Liver (tissue), 3 donors: ENCODE measurements around the gene ZNG1F.
"Not testable (repeated sequence)": the region's sequence is repeated elsewhere in the genome, so short reads cannot be mapped to it uniquely, and the experiment has no call there.

ENCODE experiments used
- EGR1 ChIP-seq, 2 donors: IDR thresholded peaks; 2 replicates each; pipeline ENCODE4 v1.6.1; 2016 to 2018; ENCODE audit warnings: antibody characterized with exemption in 2 of 2, low read depth in 2 of 2
- RAD21 ChIP-seq, 2 donors: IDR thresholded peaks; 2 replicates each; pipeline ENCODE4 v1.6.1; 2016; ENCODE audit warnings: antibody characterized with exemption in 2 of 2, mild to moderate bottlenecking in 2 of 2
- TF ChIP-seq, protein P1 (sequence below): fragments of 150-350 bp; IDR thresholded peaks from 2 replicates; pipeline ENCODE4 v1.5.1; 2017; ENCODE audit warnings: improper control_type of control experiment, low read depth, low read length; ENCODE audit not compliant: missing input control
- TF ChIP-seq, protein P2 (sequence below): IDR thresholded peaks from 2 replicates; pipeline ENCODE4 v1.6.1; 2016; ENCODE audit warnings: antibody characterized with exemption
- donor health status: healthy.
- donor health status: healthy.

DNA sequence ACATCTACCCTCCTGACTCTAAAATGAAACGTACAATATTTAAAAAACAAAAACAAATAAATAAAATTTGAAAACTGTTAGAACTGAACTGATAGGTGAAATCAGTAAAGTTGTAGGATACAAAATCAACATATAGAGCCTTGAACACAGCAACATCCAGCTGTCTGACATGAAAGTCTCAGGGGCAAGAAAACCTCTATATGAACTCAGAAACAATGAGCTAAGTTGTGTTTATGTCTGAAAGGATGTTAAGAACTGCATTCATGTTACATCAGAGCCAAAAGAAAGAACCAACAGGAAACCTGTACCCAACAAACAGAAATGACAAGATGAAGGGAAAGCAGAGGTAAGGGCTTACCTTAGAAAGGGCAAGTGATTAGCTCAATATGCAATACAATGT, 102.4 kb downstream of the ZNG1F start:
- TF ChIP-seq, protein P1, sequence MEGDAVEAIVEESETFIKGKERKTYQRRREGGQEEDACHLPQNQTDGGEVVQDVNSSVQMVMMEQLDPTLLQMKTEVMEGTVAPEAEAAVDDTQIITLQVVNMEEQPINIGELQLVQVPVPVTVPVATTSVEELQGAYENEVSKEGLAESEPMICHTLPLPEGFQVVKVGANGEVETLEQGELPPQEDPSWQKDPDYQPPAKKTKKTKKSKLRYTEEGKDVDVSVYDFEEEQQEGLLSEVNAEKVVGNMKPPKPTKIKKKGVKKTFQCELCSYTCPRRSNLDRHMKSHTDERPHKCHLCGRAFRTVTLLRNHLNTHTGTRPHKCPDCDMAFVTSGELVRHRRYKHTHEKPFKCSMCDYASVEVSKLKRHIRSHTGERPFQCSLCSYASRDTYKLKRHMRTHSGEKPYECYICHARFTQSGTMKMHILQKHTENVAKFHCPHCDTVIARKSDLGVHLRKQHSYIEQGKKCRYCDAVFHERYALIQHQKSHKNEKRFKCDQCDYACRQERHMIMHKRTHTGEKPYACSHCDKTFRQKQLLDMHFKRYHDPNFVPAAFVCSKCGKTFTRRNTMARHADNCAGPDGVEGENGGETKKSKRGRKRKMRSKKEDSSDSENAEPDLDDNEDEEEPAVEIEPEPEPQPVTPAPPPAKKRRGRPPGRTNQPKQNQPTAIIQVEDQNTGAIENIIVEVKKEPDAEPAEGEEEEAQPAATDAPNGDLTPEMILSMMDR, result not testable (repeated sequence)
- TF ChIP-seq RAD21 (IDR thresholded peaks at IDR 0.05); EGR1 (IDR thresholded peaks at IDR 0.05; ENCODE audit: low read depth in 2 of 2): not testable (repeated sequence)
- TF ChIP-seq, protein P2, sequence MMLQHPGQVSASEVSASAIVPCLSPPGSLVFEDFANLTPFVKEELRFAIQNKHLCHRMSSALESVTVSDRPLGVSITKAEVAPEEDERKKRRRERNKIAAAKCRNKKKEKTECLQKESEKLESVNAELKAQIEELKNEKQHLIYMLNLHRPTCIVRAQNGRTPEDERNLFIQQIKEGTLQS, result not testable (repeated sequence)
